Neuron (in vitro differentiated cells): Measurements from ENCODE around the gene POLL.
"Not testable (repeated sequence)": the region's sequence is repeated elsewhere in the genome, so short reads cannot be mapped to it uniquely, and the experiment has no call there.

Experiments used
- H2AFZ ChIP-seq: one replicate; pipeline ENCODE4 v1.6.1; 2013; ENCODE audit warnings: low read depth, mild to moderate bottlenecking, inconsistent platforms, low read length, moderate library complexity
- H3K27me3 ChIP-seq: one replicate; pipeline ENCODE4 v1.6.1; 2013; ENCODE audit warnings: low read length; ENCODE audit not compliant: insufficient read depth
- H3K36me3 ChIP-seq: one replicate; pipeline ENCODE4 v1.6.1; 2013; ENCODE audit warnings: low read length; ENCODE audit not compliant: insufficient read depth
- H3K4me1 ChIP-seq: one replicate; pipeline ENCODE4 v1.6.1; 2013; ENCODE audit warnings: low read length; ENCODE audit not compliant: insufficient read depth
- H3K4me3 ChIP-seq: 2 replicates; pipeline ENCODE4 v1.5.1; 2013; ENCODE audit warnings: mild to moderate bottlenecking, low read length, moderate library complexity
- H3K9me3 ChIP-seq: one replicate; pipeline ENCODE4 v1.6.1; 2013; ENCODE audit warnings: low read length

The POLL gene

DNA sequence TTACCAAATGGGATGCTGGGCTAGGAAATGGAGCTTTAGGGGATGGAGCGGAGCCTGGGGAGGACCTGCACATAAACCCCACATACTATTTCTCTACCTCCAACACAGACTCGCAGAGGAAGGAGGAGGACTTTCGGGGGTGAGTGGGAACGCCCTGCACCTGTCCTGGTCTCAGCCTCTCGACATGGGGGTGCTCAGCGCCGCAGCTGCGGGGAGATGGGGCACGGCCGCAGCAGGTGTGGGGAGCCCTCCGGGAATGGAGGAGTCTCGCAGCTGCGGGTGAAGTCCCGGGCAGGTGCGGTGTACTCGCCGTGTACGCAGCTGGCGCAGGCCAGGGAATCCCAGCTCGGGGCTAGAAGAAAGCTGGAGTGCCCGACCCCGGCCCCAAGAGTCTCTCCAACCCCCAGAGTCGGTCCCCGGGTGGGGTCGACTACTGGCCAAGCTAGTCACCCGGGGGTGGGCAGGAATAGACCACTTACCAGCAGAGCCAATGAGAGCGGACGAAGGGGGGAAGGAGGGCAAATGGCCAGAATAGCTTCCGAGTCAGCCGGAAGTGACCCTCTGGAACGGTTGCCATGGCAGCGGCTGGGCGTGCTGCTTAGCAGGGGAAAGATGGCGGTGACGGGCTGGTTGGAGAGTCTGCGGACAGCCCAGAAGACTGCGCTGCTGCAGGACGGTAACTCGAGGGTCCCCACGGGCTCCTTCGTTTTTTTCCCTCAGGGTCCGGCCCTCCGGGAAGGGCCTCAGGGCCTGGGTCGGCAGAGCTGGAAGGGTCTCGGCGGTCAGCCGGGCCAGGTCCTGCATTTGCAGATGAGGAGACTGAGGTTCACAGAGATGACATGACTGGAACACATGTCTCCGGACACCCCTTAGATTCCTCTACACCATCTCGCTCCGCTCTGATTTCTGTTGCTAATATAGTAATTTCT lies at the start of gene POLL, which contains the start of gene DPCD:
POLL (minus strand) TSS at position 533 of the 929 bp plus-strand sequence. CDS start 897 bp downstream, outside the sequence.
DPCD (plus strand) TSS at position 597 of the 929 bp plus-strand sequence; CDS start at position 613, 16 bp downstream.
- Histone ChIP-seq H3K9me3 (no peaks in the 10 kb centered on the region), H2AFZ (peak within 1 kb of the TSS; percentile 83), H3K4me3 (peak within 1 kb of the TSS; percentile 73), H3K27me3 (no peaks in the 10 kb centered on the region), H3K4me1 (peaks cover 20% of the 10 kb centered on the region), H3K36me3 (peaks cover 18% of the 10 kb centered on the region)

DNA sequence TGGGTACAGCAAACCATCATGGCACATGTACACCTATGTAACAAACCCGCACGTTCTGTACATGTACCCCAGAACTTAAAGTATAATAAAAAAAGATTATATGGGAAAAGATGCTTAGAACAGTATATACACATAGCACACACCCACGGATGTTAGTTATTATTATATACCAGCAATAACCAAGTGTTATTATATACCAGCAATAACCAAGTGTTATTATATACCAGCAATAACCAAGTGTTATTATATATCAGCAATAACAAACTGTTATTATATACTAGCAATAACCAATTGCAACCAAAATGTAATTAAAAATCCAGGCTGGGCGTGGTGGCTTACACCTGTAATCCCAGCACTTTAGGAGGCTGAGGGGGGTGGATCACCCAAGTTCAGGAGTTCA lies 45.5 kb upstream of the POLL start:
- not testable (repeated sequence) for H3K9me3 ChIP-seq, H3K4me3 ChIP-seq, H3K36me3 ChIP-seq, H3K27me3 ChIP-seq, H2AFZ ChIP-seq, H3K4me1 ChIP-seq

DNA sequence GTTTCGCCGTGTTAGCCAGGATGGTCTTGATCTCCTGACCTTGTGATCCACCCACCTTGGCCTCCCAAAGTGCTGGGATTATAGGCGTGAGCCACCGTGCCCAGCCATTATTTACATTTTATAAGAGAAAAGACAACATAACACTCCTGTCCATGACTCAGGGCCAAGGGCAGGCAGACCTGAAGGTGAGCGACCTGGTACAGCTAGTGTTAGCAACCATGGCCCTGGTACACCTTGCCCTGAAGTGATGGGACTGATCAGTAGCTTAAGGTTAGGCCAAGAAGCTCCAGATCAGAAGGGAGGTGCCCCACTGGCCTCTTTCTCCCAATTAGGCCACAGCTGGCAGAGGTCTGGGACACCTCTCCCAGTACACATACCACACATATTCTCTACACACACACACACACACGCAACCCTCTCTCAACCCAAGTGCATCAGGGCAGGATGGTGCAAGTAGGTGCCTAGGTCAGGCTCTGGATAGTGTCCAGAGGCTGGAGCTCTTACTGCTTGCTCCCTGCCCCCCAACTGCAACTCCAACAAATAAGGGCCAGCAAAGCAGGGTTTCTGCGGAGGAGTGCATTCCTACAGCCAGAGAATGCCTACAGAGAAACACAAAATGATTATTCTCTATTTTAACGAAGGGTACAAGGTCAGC lies 43.9 kb upstream of the POLL start:
- Histone ChIP-seq H3K27me3 (peaks cover 16% of the 10 kb centered on the region), H3K9me3 (peaks cover 3% of the 10 kb centered on the region), H3K4me1 (peaks cover 5% of the 10 kb centered on the region), H2AFZ (no peak overlapping the region), H3K36me3 (no peaks in the 10 kb centered on the region), H3K4me3 (no peak overlapping the region)

DNA sequence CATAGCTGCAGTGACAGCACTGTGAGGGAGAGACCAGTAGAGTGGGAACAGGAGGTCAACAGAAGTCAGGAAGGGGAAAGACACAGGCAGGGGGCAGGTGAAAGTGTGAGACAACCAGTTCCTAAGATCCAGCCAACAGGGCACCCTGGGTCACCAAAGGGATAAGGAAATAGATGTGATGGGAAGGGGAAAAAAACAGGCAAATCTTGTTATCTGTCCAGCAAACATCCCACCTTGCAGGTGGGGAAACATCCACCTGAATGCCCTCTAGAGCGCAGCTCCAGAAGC lies 42.5 kb upstream of the POLL start:
- Histone ChIP-seq H2AFZ (no peak overlapping the region), H3K27me3 (peaks cover 23% of the 10 kb centered on the region), H3K4me3 (no peak overlapping the region), H3K4me1 (peaks cover 5% of the 10 kb centered on the region), H3K9me3 (peaks cover 3% of the 10 kb centered on the region), H3K36me3 (no peaks in the 10 kb centered on the region)

DNA sequence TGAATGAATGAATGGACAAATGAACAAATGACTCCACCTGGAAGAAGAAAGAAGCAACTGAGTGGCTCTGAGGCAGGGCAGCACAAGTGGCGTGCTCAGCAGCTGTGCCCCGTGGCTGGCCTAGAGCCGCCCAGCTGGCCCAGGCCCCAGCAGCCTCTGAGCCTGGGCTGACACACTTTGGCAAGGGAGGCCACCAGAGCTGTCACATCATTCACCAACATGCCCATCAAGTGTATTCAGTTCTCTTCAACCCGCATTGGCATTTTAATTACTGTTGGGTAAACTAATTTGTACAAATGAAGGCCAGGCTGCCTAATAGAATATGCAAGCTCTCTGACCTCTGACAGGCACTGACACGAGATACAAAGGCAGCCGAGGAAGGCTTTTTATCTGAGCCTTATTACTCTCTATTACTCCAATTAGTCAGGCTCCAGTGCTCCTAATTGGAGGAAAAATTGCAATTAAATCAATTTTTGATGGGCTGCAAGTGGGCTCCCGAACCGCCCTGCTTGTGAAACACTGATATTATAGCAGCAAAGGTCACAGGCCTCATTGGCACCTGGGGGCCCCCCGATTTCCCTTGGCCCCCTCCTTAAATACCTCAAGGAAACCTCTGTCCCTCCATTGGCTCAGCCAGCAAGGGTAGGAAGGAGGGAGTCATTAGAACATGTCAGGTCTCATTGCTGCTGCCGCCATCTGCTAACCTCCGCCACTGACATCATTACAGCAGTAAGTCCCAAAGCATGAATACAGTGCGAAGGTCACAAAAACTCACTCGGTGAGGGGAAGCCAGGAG lies 42.0 kb upstream of the POLL start:
- peaks cover 3% of the 10 kb centered on the region for H3K9me3 ChIP-seq
- H3K27me3 ChIP-seq, result peaks cover 28% of the 10 kb centered on the region
- H3K36me3 ChIP-seq, result no peaks in the 10 kb centered on the region
- H3K4me3 ChIP-seq, result no peak overlapping the region
- peaks cover 5% of the 10 kb centered on the region for H3K4me1 ChIP-seq
- no peak overlapping the region for H2AFZ ChIP-seq

DNA sequence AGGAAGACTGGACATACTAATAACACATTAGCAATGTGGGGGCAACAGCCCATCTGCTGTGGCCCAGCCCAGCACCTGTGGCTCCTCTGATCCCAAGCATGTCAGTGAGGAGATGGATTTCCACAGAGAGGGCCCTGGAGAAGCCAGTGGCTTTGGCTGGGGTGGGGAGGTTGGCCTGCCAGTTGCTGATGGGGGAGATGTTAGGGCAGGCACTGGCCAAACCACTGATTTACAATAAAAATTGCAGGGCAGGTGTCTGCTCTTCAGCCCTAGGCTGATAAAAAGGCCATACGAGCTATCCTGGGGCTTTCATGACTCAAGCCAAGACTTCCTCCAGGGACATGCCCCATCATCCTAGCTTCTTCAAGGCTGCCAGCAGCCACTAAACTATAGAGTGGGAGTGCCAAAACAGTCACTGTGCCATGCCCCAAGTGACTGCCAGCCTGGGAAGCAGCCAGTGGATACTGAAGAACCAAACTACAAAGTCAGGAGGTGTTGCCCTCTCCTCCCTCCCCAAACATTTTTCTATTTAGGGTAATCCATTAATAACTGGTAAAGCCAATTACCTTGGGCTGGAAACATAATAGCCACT lies 37.9 kb upstream of the POLL start:
- Histone ChIP-seq H2AFZ (no peak overlapping the region), H3K36me3 (no peaks in the 10 kb centered on the region), H3K9me3 (peaks cover 3% of the 10 kb centered on the region), H3K4me3 (no peak overlapping the region), H3K4me1 (peaks cover 5% of the 10 kb centered on the region), H3K27me3 (peaks cover 45% of the 10 kb centered on the region)

DNA sequence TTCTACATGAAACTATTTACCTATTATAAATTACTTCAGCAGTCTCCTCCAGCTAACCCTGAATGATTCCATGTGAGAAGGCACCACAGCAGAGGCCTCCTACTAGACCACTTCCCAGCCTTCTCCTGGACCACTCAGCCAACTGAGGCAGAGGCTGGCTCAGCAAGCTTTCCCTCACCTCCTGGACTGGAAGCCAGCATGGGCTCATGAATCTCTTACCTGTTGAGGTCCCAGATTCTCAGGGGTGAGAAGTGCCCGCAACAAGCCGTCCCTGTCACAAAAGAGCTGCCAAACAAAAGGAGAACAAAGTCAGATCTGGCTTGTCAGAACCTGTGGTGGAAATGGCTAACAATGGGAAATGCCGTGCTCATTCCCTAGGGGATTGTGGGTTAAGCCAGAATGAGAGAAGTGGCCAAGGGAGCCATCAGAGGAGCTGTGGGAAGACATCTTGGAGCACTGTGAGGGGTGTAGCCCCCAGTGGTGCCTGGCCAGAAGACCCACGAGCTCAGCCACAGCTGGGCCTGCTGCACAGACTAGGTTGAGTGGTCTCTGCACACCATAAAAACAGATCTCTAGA lies 36.6 kb upstream of the POLL start:
- Histone ChIP-seq H3K4me3 (no peak overlapping the region), H2AFZ (no peak overlapping the region), H3K27me3 (peaks cover 58% of the 10 kb centered on the region)

DNA sequence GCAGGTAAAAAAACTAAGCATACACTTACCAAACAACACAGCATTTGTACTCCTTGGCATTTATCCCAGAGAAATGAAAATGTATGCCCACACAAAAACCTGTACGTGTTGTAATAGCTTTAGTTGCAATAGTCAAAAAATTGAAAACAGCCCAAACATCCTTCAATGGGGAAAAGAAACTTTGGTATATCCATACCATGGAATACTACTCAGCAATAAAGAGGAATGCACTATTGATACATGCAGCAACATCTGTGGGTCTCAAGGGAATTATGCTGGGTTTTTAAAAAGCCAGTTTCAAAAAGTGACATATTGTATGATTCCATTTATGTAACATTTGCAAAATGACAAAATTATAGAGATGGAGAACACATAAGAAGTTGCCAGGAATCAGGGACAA lies 35.5 kb upstream of the POLL start:
- peaks cover 61% of the 10 kb centered on the region for H3K27me3 ChIP-seq
- H2AFZ ChIP-seq, result no peak overlapping the region
- H3K4me3 ChIP-seq, result no peak overlapping the region
- H3K36me3 ChIP-seq, result no peaks in the 10 kb centered on the region
- H3K9me3 ChIP-seq, result peaks cover 6% of the 10 kb centered on the region
- peaks cover 2% of the 10 kb centered on the region for H3K4me1 ChIP-seq

More for the DNA sequence above, 36.6 kb upstream of the POLL start:
- Histone ChIP-seq H3K4me1 (peaks cover 2% of the 10 kb centered on the region), H3K9me3 (peaks cover 5% of the 10 kb centered on the region), H3K36me3 (no peaks in the 10 kb centered on the region)

DNA sequence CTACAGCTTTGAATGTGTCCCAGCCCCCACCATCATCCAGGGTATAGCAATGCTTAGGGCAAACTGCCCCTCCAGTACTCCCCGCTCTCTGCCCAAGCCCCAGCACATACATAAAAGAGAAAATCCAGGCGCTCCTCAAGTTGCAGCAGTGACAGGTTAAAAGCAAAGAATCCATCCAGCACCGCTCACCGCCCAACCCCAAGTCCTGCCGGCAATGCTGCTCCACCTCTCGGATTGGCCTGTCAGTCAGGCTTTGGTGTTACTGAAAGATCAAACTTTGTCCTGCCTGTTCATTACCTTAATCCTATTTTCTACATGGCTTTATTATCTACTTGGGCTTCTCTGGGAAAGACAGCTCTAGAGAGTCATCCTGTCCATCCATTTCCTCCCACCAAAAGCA lies 31.9 kb upstream of the POLL start:
- no peak overlapping the region for H2AFZ ChIP-seq
- peaks cover 6% of the 10 kb centered on the region for H3K9me3 ChIP-seq
- H3K4me3 ChIP-seq, result no peak overlapping the region
- H3K4me1 ChIP-seq, result peaks cover 15% of the 10 kb centered on the region
- no peaks in the 10 kb centered on the region for H3K36me3 ChIP-seq
- peaks cover 50% of the 10 kb centered on the region for H3K27me3 ChIP-seq

DNA sequence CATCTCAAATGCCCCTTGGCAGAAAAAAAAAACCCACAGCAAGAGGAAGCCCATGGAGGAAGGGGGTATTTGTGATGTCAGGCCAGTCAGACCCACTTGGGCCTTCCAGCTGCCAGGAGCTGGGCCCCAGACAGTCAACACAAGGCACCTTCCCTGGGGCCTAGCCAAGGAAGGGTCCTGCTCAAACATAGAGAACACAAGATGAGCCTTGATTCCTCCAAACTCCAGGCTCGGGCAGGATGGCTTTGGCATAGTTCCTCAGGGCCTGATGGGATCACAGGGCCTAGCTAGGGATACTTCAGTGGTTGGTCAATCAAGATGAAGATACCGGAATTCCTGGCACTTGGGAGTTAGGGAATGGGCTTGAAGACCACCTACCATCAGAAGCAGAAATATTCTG lies 30.8 kb upstream of the POLL start:
- Histone ChIP-seq H3K4me1 (peaks cover 26% of the 10 kb centered on the region), H2AFZ (no peak overlapping the region), H3K36me3 (no peaks in the 10 kb centered on the region), H3K4me3 (no peak overlapping the region), H3K27me3 (peaks cover 43% of the 10 kb centered on the region), H3K9me3 (peaks cover 5% of the 10 kb centered on the region)

DNA sequence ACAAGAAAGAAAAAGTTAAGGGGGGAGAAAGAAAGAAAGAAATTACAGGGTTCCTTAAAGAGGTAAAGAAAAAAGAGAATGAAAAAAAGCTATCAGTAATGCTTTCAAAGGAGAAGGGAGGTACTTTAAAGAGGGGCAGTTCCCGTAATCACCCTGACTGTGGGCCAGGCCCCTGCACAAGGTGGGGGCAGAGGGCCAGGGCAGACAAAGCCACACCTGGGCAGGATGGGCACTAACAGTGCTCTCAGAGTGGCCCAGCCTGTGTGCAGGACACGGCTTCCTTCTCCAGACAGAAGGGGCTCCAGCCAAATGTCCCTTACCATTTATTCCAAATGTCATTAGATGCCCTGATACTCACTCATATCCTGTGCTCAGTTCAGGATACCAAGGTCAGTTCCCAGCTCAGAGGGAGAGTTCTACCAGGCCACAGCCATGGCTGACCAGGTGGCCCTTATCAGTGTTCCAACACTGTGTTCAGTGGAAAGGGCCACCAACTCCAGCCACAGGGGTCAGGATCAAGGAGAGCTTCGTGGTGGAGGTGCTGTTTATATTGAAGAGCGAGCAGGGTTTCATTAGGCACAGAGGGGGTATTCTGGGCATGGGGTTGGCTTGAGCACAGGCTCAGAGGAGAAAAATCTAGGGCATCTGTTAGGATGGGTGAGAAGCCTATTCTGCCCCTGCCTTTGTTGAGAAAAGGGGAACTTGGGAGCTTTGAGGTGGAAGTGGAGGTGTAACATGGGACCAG lies 29.9 kb upstream of the POLL start:
- Histone ChIP-seq H3K27me3 (peaks cover 43% of the 10 kb centered on the region), H3K4me1 (peaks cover 34% of the 10 kb centered on the region), H3K4me3 (no peak overlapping the region), H3K9me3 (peaks cover 3% of the 10 kb centered on the region), H3K36me3 (no peaks in the 10 kb centered on the region), H2AFZ (no peak overlapping the region)
